H9 (cell line): ENCODE measurements around the gene PAK1IP1. TPM values are rescaled to one million over a fixed set of nuclear protein-coding genes. Genes with fewer than 3 reads are reported as not detected.

Experiments
- DNase-seq: peaks from one replicate; pipeline ENCODE4 v3.0.0-alpha.2; 2017
- H2AFZ ChIP-seq: one replicate; pipeline ENCODE4 v1.6.1; 2013; ENCODE audit warnings: mild to moderate bottlenecking, low read length, control low read depth, moderate library complexity
- H2AK5ac ChIP-seq: 2 replicates; pipeline ENCODE4 v1.6.1; 2013; ENCODE audit warnings: low read length, control low read depth, mixed read lengths; ENCODE audit not compliant: insufficient read length
- H2BK120ac ChIP-seq: one replicate; pipeline ENCODE4 v1.6.1; 2013; ENCODE audit warnings: low read depth, mild to moderate bottlenecking, low read length, control low read depth, inconsistent platforms; ENCODE audit not compliant: poor library complexity, severe bottlenecking
- H2BK12ac ChIP-seq: 2 replicates; pipeline ENCODE4 v1.6.1; 2013; ENCODE audit warnings: low read length, control low read depth, mixed read lengths, low read depth; ENCODE audit not compliant: insufficient read length
- H2BK15ac ChIP-seq: 2 replicates; pipeline ENCODE4 v1.6.1; 2013; ENCODE audit warnings: low read depth, low read length, control low read depth
- H2BK20ac ChIP-seq: one replicate; pipeline ENCODE4 v1.6.1; 2013; ENCODE audit warnings: low read depth, mild to moderate bottlenecking, low read length, control low read depth, inconsistent platforms; ENCODE audit not compliant: poor library complexity, severe bottlenecking
- H2BK5ac ChIP-seq: 2 replicates; pipeline ENCODE4 v1.6.1; 2013; ENCODE audit warnings: low read length, control low read depth, mixed read lengths; ENCODE audit not compliant: insufficient read length
- H3K14ac ChIP-seq: 2 replicates; pipeline ENCODE4 v1.6.1; 2013; ENCODE audit warnings: low read length, control low read depth; ENCODE audit not compliant: insufficient read depth
- H3K18ac ChIP-seq: 2 replicates; pipeline ENCODE4 v1.6.1; 2013; ENCODE audit warnings: low read depth, mild to moderate bottlenecking, mixed read lengths, low read length, control low read depth; ENCODE audit not compliant: insufficient read length
- H3K23ac ChIP-seq: 2 replicates; pipeline ENCODE4 v1.6.1; 2013; ENCODE audit warnings: low read length, control low read depth, mixed read lengths, low read depth; ENCODE audit not compliant: insufficient read length
- H3K23me2 ChIP-seq: 2 replicates; pipeline ENCODE4 v1.6.1; 2013; ENCODE audit warnings: low read depth, mild to moderate bottlenecking, mixed read lengths, low read length, control low read depth; ENCODE audit not compliant: insufficient read length, poor library complexity, severe bottlenecking
- H3K27ac ChIP-seq: 2 replicates; pipeline ENCODE4 v1.5.1; 2013; ENCODE audit warnings: low read length, control low read depth, mixed read lengths, low read depth; ENCODE audit not compliant: insufficient read length
- H3K27me3 ChIP-seq: 2 replicates; pipeline ENCODE4 v1.6.1; 2013; ENCODE audit warnings: low read length, control low read depth, inconsistent platforms; ENCODE audit not compliant: insufficient read depth
- H3K4ac ChIP-seq: 2 replicates; pipeline ENCODE4 v1.6.1; 2013; ENCODE audit warnings: low read depth, mild to moderate bottlenecking, control low read depth, inconsistent platforms, low read length, moderate library complexity
- H3K4me1 ChIP-seq: 2 replicates; pipeline ENCODE4 v1.6.1; 2013; ENCODE audit warnings: low read length, control low read depth, inconsistent platforms; ENCODE audit not compliant: insufficient read depth
- H3K4me2 ChIP-seq: 2 replicates; pipeline ENCODE4 v1.6.1; 2013; ENCODE audit warnings: low read length, control low read depth, mixed read lengths; ENCODE audit not compliant: insufficient read length, insufficient read depth
- H3K56ac ChIP-seq: 2 replicates; pipeline ENCODE4 v1.6.1; 2013; ENCODE audit warnings: low read depth, mild to moderate bottlenecking, mixed read lengths, low read length, control low read depth; ENCODE audit not compliant: insufficient read length
- H3K79me1 ChIP-seq: 2 replicates; pipeline ENCODE4 v1.6.1; 2013; ENCODE audit warnings: low read depth, mild to moderate bottlenecking, moderate library complexity, low read length, control low read depth, inconsistent platforms; ENCODE audit not compliant: insufficient read depth, poor library complexity, severe bottlenecking
- H3K79me2 ChIP-seq: 2 replicates; pipeline ENCODE4 v1.6.1; 2013; ENCODE audit warnings: low read length, control low read depth, inconsistent platforms; ENCODE audit not compliant: insufficient read depth
- H3K9ac ChIP-seq: 2 replicates; pipeline ENCODE4 v1.6.1; 2013; ENCODE audit warnings: low read length, control low read depth, mixed read lengths; ENCODE audit not compliant: insufficient read length; ENCODE audit errors: extremely low read depth
- H3K9me3 ChIP-seq: one replicate; pipeline ENCODE4 v1.6.1; 2013; ENCODE audit warnings: low read depth, low read length, inconsistent platforms; ENCODE audit not compliant: control insufficient read depth
- H3T11ph ChIP-seq: one replicate; pipeline ENCODE4 v1.6.1; 2013; ENCODE audit warnings: mild to moderate bottlenecking, low read length, control low read depth, inconsistent platforms
- H4K20me1 ChIP-seq: one replicate; pipeline ENCODE4 v1.6.1; 2013; ENCODE audit not compliant: control insufficient read depth, insufficient read length, insufficient read depth
- H4K5ac ChIP-seq: 2 replicates; pipeline ENCODE4 v1.6.1; 2013; ENCODE audit warnings: low read depth, mild to moderate bottlenecking, mixed read lengths, low read length, control low read depth; ENCODE audit not compliant: insufficient read length
- H4K8ac ChIP-seq: replicated peaks from 2 replicates; pipeline ENCODE4 v1.6.1; 2013; ENCODE audit warnings: low read length, control low read depth, mixed read lengths, low read depth; ENCODE audit not compliant: insufficient read length
- H4K91ac ChIP-seq: 2 replicates; pipeline ENCODE4 v1.6.1; 2013; ENCODE audit warnings: low read depth, mild to moderate bottlenecking, moderate library complexity, mixed read lengths, low read length, control low read depth; ENCODE audit not compliant: insufficient read length
- H3K27ac Mint-ChIP-seq, 3 experiments: 2 replicates in 2 of 3; 3 replicates in 1 of 3; pipeline ENCODE4 v1.8.0; 2020 to 2021; ENCODE audit warnings: mixed read lengths in 3 of 3, mild to moderate bottlenecking in 1 of 3, moderate library complexity in 1 of 3
- H3K27me3 Mint-ChIP-seq: 2 replicates; pipeline ENCODE4 v1.8.0; 2021; ENCODE audit warnings: low read depth, mild to moderate bottlenecking, moderate library complexity, mixed read lengths
- H3K36me3 Mint-ChIP-seq, 3 experiments: 2 replicates in 2 of 3; 3 replicates in 1 of 3; pipeline ENCODE4 v1.8.0; 2020 to 2021; ENCODE audit warnings: low read depth in 3 of 3, mixed read lengths in 3 of 3; ENCODE audit not compliant: insufficient read depth in 1 of 3
- H3K4me1 Mint-ChIP-seq, 2 experiments: 2 replicates each; pipeline ENCODE4 v1.8.0; 2020; ENCODE audit warnings: mixed read lengths in 2 of 2
- H3K4me3 Mint-ChIP-seq, 2 experiments: 2 replicates in 1 of 2; 3 replicates in 1 of 2; pipeline ENCODE4 v1.8.0; 2020 to 2021; ENCODE audit warnings: mild to moderate bottlenecking in 2 of 2, mixed read lengths in 2 of 2, moderate library complexity in 1 of 2
- H3K9me3 Mint-ChIP-seq, 2 experiments: 2 replicates in 1 of 2; 3 replicates in 1 of 2; pipeline ENCODE4 v1.8.0; 2020; ENCODE audit warnings: mild to moderate bottlenecking in 2 of 2, mixed read lengths in 2 of 2, moderate library complexity in 1 of 2
- CTCF ChIP-seq: fragments of 200-600 bp; sonication (generic); conservative IDR thresholded peaks from 3 replicates; pipeline ENCODE4 v1.8.0; 2021; ENCODE audit warnings: antibody characterized with exemption, mild to moderate bottlenecking
- WGBS: extraction: QIAGEN DNeasy Blood & Tissue Kit; methylation state at CpG from one replicate; pipeline ENCODE4 v1.1.7; 2013; ENCODE audit warnings: missing lambda C conversion rate, low lambda C conversion rate, mixed read lengths; ENCODE audit not compliant: insufficient read length; ENCODE audit errors: extremely low coverage; 5-methylcytosine and 5-hydroxymethylcytosine counted together
- total RNA-seq: library from RNA; stranded (reverse); gene quantifications from 2 replicates; pipeline ENCODE4 v1.2.1, GENCODE V29; 2021

PAK1IP1 gene
- total RNA-seq, 1 experiment from 2014 or later: 44.8 TPM

GRCh38 chr6:10736731-10737130, 42.0 kb downstream of the PAK1IP1 start:
- WGBS: no CpG with 5 or more reads among the region's 2 CpGs
- no peak overlapping the region for H3K27ac ChIP-seq
- no peaks in the 10 kb centered on the region for H3K4me1 Mint-ChIP-seq

More at GRCh38 chr6:10736731-10737130, 42.0 kb downstream of the PAK1IP1 start:
- Histone ChIP-seq H3K23me2 (no peaks in the 10 kb centered on the region), H2BK12ac (no peak overlapping the region), H3K18ac (no peak overlapping the region), H3K79me1 (no peaks in the 10 kb centered on the region), H3K56ac (no peak overlapping the region), H3K23ac (no peak overlapping the region), H3K79me2 (no peaks in the 10 kb centered on the region), H3K9me3 (no peaks in the 10 kb centered on the region), H3K27me3 (no peaks in the 10 kb centered on the region), H3T11ph (no peak overlapping the region), H4K5ac (no peak overlapping the region), H3K9ac (no peak overlapping the region), H4K91ac (no peak overlapping the region), H4K8ac (no peak overlapping the region), H2BK5ac (no peak overlapping the region), H3K4ac (no peak overlapping the region), H2BK120ac (no peak overlapping the region), H4K20me1 (no peaks in the 10 kb centered on the region), H2AFZ (no peak overlapping the region), H2BK15ac (no peak overlapping the region), H3K14ac (no peak overlapping the region), H3K4me1 (no peaks in the 10 kb centered on the region), H2AK5ac (no peak overlapping the region), H2BK20ac (no peak overlapping the region), H3K4me2 (no peak overlapping the region)
- DNase-seq: no peak
- no peak for TF ChIP-seq CTCF
- Mint-ChIP-seq H3K9me3 (no peaks in the 10 kb centered on the region; a peak in 1 of 5 replicates), H3K36me3 (peaks cover 13 to 21% (median 16%) of the 10 kb centered on the region in 3 experiments; a peak in 6 of 7 replicates), H3K4me3 (no peak overlapping the region), H3K27ac (no peak overlapping the region), H3K27me3 (no peaks in the 10 kb centered on the region)
